Measurements from ENCODE around the gene SPTBN4.

DNA sequence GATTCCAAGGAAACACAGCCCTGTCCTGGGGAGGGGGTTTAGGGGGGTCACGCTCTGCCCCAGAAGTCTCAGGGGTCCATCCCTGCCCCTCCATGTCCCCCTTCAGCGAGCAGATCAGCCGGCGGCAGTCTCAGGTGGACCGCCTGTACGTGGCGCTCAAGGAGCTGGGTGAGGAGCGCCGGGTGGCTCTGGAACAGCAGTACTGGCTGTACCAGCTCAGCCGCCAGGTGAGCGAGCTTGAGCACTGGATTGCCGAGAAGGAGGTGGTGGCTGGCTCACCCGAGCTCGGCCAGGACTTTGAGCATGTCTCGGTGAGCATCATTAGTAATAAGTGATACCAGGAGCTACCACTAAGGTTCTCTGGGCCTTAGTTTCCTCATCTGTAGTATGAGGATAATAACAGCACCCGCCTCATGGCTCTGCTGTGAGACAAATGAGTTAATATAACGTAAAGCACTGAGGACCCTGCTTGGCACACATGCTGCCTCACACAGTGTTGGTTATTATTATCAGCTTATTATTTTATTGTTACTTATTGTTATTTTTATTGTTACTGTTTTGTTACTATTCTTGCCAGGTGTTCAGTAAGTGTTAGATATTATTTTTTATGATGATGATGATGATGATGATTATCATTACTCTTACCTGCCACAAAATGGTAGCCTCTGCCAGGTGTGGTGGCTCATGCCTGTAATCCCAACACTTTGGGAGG, 89.3 kb downstream of the SPTBN4 start:
- TF ChIP-seq, protein P1, sequence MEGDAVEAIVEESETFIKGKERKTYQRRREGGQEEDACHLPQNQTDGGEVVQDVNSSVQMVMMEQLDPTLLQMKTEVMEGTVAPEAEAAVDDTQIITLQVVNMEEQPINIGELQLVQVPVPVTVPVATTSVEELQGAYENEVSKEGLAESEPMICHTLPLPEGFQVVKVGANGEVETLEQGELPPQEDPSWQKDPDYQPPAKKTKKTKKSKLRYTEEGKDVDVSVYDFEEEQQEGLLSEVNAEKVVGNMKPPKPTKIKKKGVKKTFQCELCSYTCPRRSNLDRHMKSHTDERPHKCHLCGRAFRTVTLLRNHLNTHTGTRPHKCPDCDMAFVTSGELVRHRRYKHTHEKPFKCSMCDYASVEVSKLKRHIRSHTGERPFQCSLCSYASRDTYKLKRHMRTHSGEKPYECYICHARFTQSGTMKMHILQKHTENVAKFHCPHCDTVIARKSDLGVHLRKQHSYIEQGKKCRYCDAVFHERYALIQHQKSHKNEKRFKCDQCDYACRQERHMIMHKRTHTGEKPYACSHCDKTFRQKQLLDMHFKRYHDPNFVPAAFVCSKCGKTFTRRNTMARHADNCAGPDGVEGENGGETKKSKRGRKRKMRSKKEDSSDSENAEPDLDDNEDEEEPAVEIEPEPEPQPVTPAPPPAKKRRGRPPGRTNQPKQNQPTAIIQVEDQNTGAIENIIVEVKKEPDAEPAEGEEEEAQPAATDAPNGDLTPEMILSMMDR (tag by site-specific recombination; IDR thresholded peaks at IDR 0.05) = no peak
- TF ChIP-seq ZNF610 (tag by site-specific recombination; IDR thresholded peaks at IDR 0.05; ENCODE audit: borderline replicate concordance) = no peak
- TF ChIP-seq ZBTB7A (tag by site-specific recombination; IDR thresholded peaks at IDR 0.05; ENCODE audit: low read depth) = no peak
- no peak for TF ChIP-seq ZNF302 (tag by site-specific recombination; IDR thresholded peaks at IDR 0.05; ENCODE audit: low read depth)
- TF ChIP-seq, protein P2, sequence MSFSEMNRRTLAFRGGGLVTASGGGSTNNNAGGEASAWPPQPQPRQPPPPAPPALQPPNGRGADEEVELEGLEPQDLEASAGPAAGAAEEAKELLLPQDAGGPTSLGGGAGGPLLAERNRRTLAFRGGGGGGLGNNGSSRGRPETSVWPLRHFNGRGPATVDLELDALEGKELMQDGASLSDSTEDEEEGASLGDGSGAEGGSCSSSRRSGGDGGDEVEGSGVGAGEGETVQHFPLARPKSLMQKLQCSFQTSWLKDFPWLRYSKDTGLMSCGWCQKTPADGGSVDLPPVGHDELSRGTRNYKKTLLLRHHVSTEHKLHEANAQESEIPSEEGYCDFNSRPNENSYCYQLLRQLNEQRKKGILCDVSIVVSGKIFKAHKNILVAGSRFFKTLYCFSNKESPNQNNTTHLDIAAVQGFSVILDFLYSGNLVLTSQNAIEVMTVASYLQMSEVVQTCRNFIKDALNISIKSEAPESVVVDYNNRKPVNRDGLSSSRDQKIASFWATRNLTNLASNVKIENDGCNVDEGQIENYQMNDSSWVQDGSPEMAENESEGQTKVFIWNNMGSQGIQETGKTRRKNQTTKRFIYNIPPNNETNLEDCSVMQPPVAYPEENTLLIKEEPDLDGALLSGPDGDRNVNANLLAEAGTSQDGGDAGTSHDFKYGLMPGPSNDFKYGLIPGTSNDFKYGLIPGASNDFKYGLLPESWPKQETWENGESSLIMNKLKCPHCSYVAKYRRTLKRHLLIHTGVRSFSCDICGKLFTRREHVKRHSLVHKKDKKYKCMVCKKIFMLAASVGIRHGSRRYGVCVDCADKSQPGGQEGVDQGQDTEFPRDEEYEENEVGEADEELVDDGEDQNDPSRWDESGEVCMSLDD (tag by site-specific recombination; IDR thresholded peaks at IDR 0.05) = no peak
- TF ChIP-seq ZNF530 (tag by site-specific recombination; IDR thresholded peaks at IDR 0.05; ENCODE audit: low read depth) = no peak
- TF ChIP-seq ZNF10 (tag by site-specific recombination; IDR thresholded peaks at IDR 0.05) = no peak
- TF ChIP-seq YY1 (tag by site-specific recombination; IDR thresholded peaks at IDR 0.05) = no peak
- TF ChIP-seq ZNF140 (tag by site-specific recombination; IDR thresholded peaks at IDR 0.05) = no peak
- TF ChIP-seq KLF9 (tag by site-specific recombination; IDR thresholded peaks at IDR 0.05; ENCODE audit: low read depth) = no peak
- no peak for TF ChIP-seq ZNF501 (tag by site-specific recombination; IDR thresholded peaks at IDR 0.05)
- TF ChIP-seq ZNF571 (tag by site-specific recombination; IDR thresholded peaks at IDR 0.05) = no peak
- TF ChIP-seq YY2 (tag by site-specific recombination; IDR thresholded peaks at IDR 0.05) = no peak

Measured in HEK293 (cell line).